A673 (cell line): ENCODE results near the gene HECW1. TPM values are rescaled to one million over a fixed set of nuclear protein-coding genes. Genes with fewer than 3 reads are reported as not detected.

ENCODE experiments used
- BruUV-seq: library from RNA; stranded (reverse); fragments of 400-500 nt; replicated peaks from 2 replicates; lab custom pipeline; 2021; lab: Mats Ljungman, UMichigan
- CTCF ChIA-PET: fragments of 300-600 bp; sonication (Branson Sonifier 250); formaldehyde crosslinking; loops from one replicate; lab custom pipeline; 2022; ENCODE audit warnings: antibody characterized with exemption; lab: Charles Lee
- POLR2A ChIA-PET: fragments of 300-600 bp; sonication (Branson Sonifier 250); formaldehyde crosslinking; loops from one replicate; lab custom pipeline; 2022; ENCODE audit warnings: antibody characterized with exemption; ENCODE audit not compliant: low non-redundant PET; lab: Charles Lee
- DNase-seq: peaks from one replicate; pipeline ENCODE4 v3.0.0-alpha.2; 2015; ENCODE audit warnings: low spot score
- H3K27ac ChIP-seq: fragments of 200-600 bp; sonication (generic); 2 replicates; pipeline ENCODE4 v1.5.1; 2016; ENCODE audit warnings: mixed run types, low read depth, mild to moderate bottlenecking, mixed read lengths, antibody characterized with exemption, low read length; ENCODE audit not compliant: poor library complexity, severe bottlenecking
- H3K27me3 ChIP-seq: fragments of 200-600 bp; sonication (generic); replicated peaks from 2 replicates; pipeline ENCODE4 v1.6.1; 2017; ENCODE audit warnings: mixed run types, low read depth, mild to moderate bottlenecking, mixed read lengths, antibody characterized with exemption, low read length; ENCODE audit not compliant: insufficient read depth, poor library complexity
- H3K36me3 ChIP-seq: fragments of 200-600 bp; sonication (generic); 2 replicates; pipeline ENCODE4 v1.6.1; 2016; ENCODE audit warnings: mixed run types, mild to moderate bottlenecking, mixed read lengths, antibody characterized with exemption, low read length; ENCODE audit not compliant: insufficient read depth, poor library complexity, severe bottlenecking
- H3K4me1 ChIP-seq: fragments of 200-600 bp; sonication (generic); 2 replicates; pipeline ENCODE4 v1.6.1; 2017; ENCODE audit warnings: mixed run types, mild to moderate bottlenecking, mixed read lengths, antibody characterized with exemption, low read length; ENCODE audit not compliant: insufficient read depth, poor library complexity, severe bottlenecking
- H3K4me3 ChIP-seq: fragments of 200-600 bp; sonication (generic); 2 replicates; pipeline ENCODE4 v1.5.1; 2016; ENCODE audit warnings: low read depth, mixed run types, mild to moderate bottlenecking, mixed read lengths, low read length; ENCODE audit not compliant: poor library complexity, severe bottlenecking
- H3K9me3 ChIP-seq: fragments of 200-600 bp; sonication (generic); 2 replicates; pipeline ENCODE4 v1.6.1; 2016; ENCODE audit warnings: mixed run types, low read depth, mild to moderate bottlenecking, mixed read lengths, antibody characterized with exemption, low read length; ENCODE audit not compliant: poor library complexity, severe bottlenecking
- CTCF ChIP-seq: fragments of 300-800, 200-600 bp; sonication (generic); conservative IDR thresholded peaks from 2 replicates; pipeline ENCODE4 v1.5.1; 2017; ENCODE audit warnings: low read depth, mild to moderate bottlenecking, antibody characterized with exemption, low read length, moderate library complexity, mixed read lengths
- EZH2 ChIP-seq: fragments of 200-600 bp; sonication (generic); IDR thresholded peaks from 2 replicates; pipeline ENCODE4 v1.6.1; 2017; ENCODE audit warnings: borderline replicate concordance, low read depth, mild to moderate bottlenecking, mixed read lengths, antibody characterized with exemption, low read length; ENCODE audit not compliant: poor library complexity, severe bottlenecking
- intact Hi-C: fragments of 100-400 bp; cut with micrococcal nuclease; formaldehyde crosslinking; loops from one replicate; pipeline ENCODE4 v1.10.0; 2022; ENCODE audit not compliant: unreplicated experiment
- total RNA-seq: library from RNA; stranded (reverse); gene quantifications from 2 replicates; pipeline ENCODE4 v1.2.3, GENCODE V29; 2021

Gene HECW1
- total RNA-seq, 1 experiment from 2014 or later = 0.39 TPM

GRCh38 chr7:43232366-43232765 lies 119.9 kb downstream of the HECW1 start:
- POLR2A ChIA-PET = interaction anchor here (0.7 kb wide), 1 partner anchor 278 kb away, joined by 3 read pairs; no protein-coding TSS in a partner anchor

GRCh38 chr7:43234073-43234472 lies 121.6 kb downstream of the HECW1 start:
- TF ChIP-seq CTCF = no peak
- TF ChIP-seq EZH2 = no peak
- intact Hi-C loops = no loop called here
- no peaks in the 10 kb centered on the region for H3K36me3 ChIP-seq
- no TSS peak for BruUV-seq
- no peak overlapping the region for H3K27ac ChIP-seq
- ChIA-PET CTCF (no interaction called here), POLR2A (no interaction called here)
- H3K9me3 ChIP-seq = no peaks in the 10 kb centered on the region
- no peak overlapping the region for H3K4me3 ChIP-seq
- H3K4me1 ChIP-seq = no peaks in the 10 kb centered on the region
- no peaks in the 10 kb centered on the region for H3K27me3 ChIP-seq
- no peak for DNase-seq

More at GRCh38 chr7:43232366-43232765, 119.9 kb downstream of the HECW1 start:
- H3K36me3 ChIP-seq = no peaks in the 10 kb centered on the region
- no peak overlapping the region for H3K27ac ChIP-seq
- CTCF ChIA-PET = no interaction called here
- no peak overlapping the region for H3K4me3 ChIP-seq
- intact Hi-C loops = no loop called here
- no peaks in the 10 kb centered on the region for H3K27me3 ChIP-seq
- H3K9me3 ChIP-seq = no peaks in the 10 kb centered on the region
- no peaks in the 10 kb centered on the region for H3K4me1 ChIP-seq
- BruUV-seq = no TSS peak
- no peak for DNase-seq
- TF ChIP-seq EZH2 (no peak), CTCF (no peak)

- H3K27me3 ChIP-seq = no peaks in the 10 kb centered on the region
- no TSS peak for BruUV-seq
- H3K36me3 ChIP-seq = no peaks in the 10 kb centered on the region
- H3K4me1 ChIP-seq = no peaks in the 10 kb centered on the region
- DNase-seq = no peak
- TF ChIP-seq EZH2 = no peak
- TF ChIP-seq CTCF = no peak
- POLR2A ChIA-PET = no interaction called here
- H3K27ac ChIP-seq = no peak overlapping the region
- no peaks in the 10 kb centered on the region for H3K9me3 ChIP-seq
- H3K4me3 ChIP-seq = no peak overlapping the region
- intact Hi-C loops = no loop called here
- CTCF ChIA-PET = no interaction called here
Measured at GRCh38 chr7:43234968-43235367, 122.5 kb downstream of the HECW1 start.
